MCF 10A (cell line): Measurements from ENCODE around the gene ZNF292. TPM values are rescaled to one million over a fixed set of nuclear protein-coding genes. Genes with fewer than 3 reads are reported as not detected.

Experiments
- BruUV-seq: library from RNA; stranded (reverse); fragments of 400-500 nt; replicated peaks from 2 replicates; lab custom pipeline; 2021; lab: Mats Ljungman, UMichigan
- CTCF ChIA-PET: fragments of 300-600 bp; sonication (Branson Sonifier 250); formaldehyde crosslinking; extraction: SDS; loops from one replicate; lab custom pipeline; 2021; ENCODE audit warnings: antibody characterized with exemption, inconsistent platforms; lab: Yijun Ruan, JAX
- POLR2A ChIA-PET: fragments of 300-600, 350-650 bp; sonication (Branson Sonifier 250); formaldehyde crosslinking; extraction: SDS; loops from one replicate; lab custom pipeline; 2020; ENCODE audit warnings: antibody characterized with exemption, inconsistent platforms; lab: Yijun Ruan, JAX
- DNase-seq: peaks from one replicate; pipeline ENCODE4 v3.0.0-alpha.2; 2018; ENCODE audit not compliant: unreplicated experiment
- H3K27ac Mint-ChIP-seq: one replicate; pipeline ENCODE4 v1.8.0; 2022; ENCODE audit warnings: mild to moderate bottlenecking, low read depth, mixed read lengths; ENCODE audit not compliant: unreplicated experiment
- H3K27me3 Mint-ChIP-seq: one replicate; pipeline ENCODE4 v1.8.0; 2022; ENCODE audit warnings: mixed read lengths; ENCODE audit not compliant: insufficient read depth, unreplicated experiment
- H3K36me3 Mint-ChIP-seq: one replicate; pipeline ENCODE4 v1.8.0; 2022; ENCODE audit warnings: mild to moderate bottlenecking, moderate library complexity, mixed read lengths; ENCODE audit not compliant: insufficient read depth, unreplicated experiment
- H3K4me1 Mint-ChIP-seq: one replicate; pipeline ENCODE4 v1.8.0; 2022; ENCODE audit warnings: mixed read lengths; ENCODE audit not compliant: insufficient read depth, unreplicated experiment
- H3K4me3 Mint-ChIP-seq: one replicate; pipeline ENCODE4 v1.8.0; 2022; ENCODE audit warnings: mild to moderate bottlenecking, moderate library complexity, mixed read lengths; ENCODE audit not compliant: unreplicated experiment
- H3K9me3 Mint-ChIP-seq: one replicate; pipeline ENCODE4 v1.8.0; 2022; ENCODE audit warnings: mixed read lengths; ENCODE audit not compliant: unreplicated experiment
- intact Hi-C: fragments of 100-400 bp; cut with micrococcal nuclease; formaldehyde crosslinking; loops from 2 replicates; pipeline ENCODE4 v1.14.1; 2022
- total RNA-seq: library from RNA; stranded (reverse); gene quantifications from 2 replicates; pipeline ENCODE4 v1.2.3, GENCODE V29; 2022
- TF ChIP-seq, protein P1 (sequence below): fragments of 200-600 bp; IDR thresholded peaks from one replicate; pipeline ENCODE4 v1.8.0; 2022; ENCODE audit warnings: antibody characterized with exemption, mild to moderate bottlenecking; ENCODE audit not compliant: unreplicated experiment

Gene ZNF292
- total RNA-seq, 1 experiment from 2014 or later = 17.1 TPM

DNA sequence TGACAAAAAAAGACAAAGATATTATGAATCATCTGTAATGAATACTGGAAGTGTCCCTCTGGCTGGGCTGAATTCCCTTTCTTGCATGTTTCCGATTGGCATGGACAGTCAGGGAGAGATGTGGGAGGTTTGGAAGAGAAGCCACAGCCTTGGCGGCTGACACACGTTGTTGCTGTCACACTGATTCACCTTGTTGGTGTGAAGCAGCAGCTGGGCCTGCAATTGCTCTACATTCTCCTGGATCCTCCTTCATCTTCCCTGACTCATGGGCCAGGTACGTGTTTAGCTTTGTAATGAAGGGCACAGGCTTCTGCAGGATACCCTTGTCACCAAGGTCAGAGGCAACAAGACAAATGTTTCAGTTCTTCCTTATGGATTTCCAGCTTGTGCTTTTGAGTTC is 153.6 kb downstream of the ZNF292 start:
- Mint-ChIP-seq H3K4me1 (no peaks in the 10 kb centered on the region), H3K27ac (no peak overlapping the region), H3K27me3 (peaks cover 40% of the 10 kb centered on the region), H3K36me3 (no peaks in the 10 kb centered on the region), H3K4me3 (no peak overlapping the region), H3K9me3 (no peaks in the 10 kb centered on the region)
- peak; percentile 22 for DNase-seq
- BruUV-seq = no TSS peak
- TF ChIP-seq, protein P1, sequence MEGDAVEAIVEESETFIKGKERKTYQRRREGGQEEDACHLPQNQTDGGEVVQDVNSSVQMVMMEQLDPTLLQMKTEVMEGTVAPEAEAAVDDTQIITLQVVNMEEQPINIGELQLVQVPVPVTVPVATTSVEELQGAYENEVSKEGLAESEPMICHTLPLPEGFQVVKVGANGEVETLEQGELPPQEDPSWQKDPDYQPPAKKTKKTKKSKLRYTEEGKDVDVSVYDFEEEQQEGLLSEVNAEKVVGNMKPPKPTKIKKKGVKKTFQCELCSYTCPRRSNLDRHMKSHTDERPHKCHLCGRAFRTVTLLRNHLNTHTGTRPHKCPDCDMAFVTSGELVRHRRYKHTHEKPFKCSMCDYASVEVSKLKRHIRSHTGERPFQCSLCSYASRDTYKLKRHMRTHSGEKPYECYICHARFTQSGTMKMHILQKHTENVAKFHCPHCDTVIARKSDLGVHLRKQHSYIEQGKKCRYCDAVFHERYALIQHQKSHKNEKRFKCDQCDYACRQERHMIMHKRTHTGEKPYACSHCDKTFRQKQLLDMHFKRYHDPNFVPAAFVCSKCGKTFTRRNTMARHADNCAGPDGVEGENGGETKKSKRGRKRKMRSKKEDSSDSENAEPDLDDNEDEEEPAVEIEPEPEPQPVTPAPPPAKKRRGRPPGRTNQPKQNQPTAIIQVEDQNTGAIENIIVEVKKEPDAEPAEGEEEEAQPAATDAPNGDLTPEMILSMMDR = no peak
- ChIA-PET CTCF (interaction anchor here (2.6 kb wide), 1 partner anchor 13 kb away, joined by 15 read pairs; the partner anchor contains the start of gene SMIM8), POLR2A (interaction anchor here (0.7 kb wide), 1 partner anchor 9 kb away, joined by 4 read pairs; no protein-coding TSS in a partner anchor)
- intact Hi-C loops = no loop called here

DNA sequence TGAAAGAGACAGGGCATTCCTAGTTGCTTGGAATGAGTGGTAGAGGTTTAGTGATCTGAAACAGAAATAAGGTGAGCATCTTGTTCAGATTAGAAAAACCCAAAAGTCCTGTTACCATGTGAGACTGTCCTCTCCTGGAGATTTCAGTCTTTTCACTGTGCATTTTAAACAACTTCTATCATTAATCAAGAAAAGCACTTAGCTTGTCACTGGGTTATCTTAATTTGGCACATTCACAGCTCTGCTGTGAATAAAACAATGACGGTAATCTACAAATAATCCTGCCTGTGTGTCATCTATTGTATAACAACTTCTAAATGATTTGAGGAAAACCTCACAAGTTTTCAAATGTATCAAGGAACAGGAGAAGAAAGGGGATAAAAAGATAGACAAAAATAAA is 157.5 kb downstream of the ZNF292 start:
- no peak overlapping the region for H3K27ac Mint-ChIP-seq
- intact Hi-C loops = no loop called here
- no peak for DNase-seq
- ChIA-PET POLR2A (interaction anchor here (0.7 kb wide), 1 partner anchor 33 kb away, joined by 3 read pairs; no protein-coding TSS in a partner anchor), CTCF (interaction anchor here (1.2 to 3.9 kb wide), 3 partner anchors 9 to 246 kb away, joined by 4 to 19 read pairs (median 5); partner anchors contain the start of gene SMIM8)
- no peaks in the 10 kb centered on the region for H3K9me3 Mint-ChIP-seq
- BruUV-seq = no TSS peak
- H3K27me3 Mint-ChIP-seq = peaks cover 58% of the 10 kb centered on the region
- H3K4me1 Mint-ChIP-seq = no peaks in the 10 kb centered on the region
- no peaks in the 10 kb centered on the region for H3K36me3 Mint-ChIP-seq
- no peak overlapping the region for H3K4me3 Mint-ChIP-seq
- TF ChIP-seq, protein P1 = no peak

Other genes starting within 250 kb of the ZNF292 start
- gene HTR1E, start 218.0 kb upstream of the ZNF292 start, total RNA-seq = not detected in 2 replicates
- not detected in 2 replicates for gene CGA, start 60.5 kb upstream of the ZNF292 start, total RNA-seq
- 3.2 and 3.7 TPM in 2 replicates for gene SMIM8, start 167.0 kb downstream of the ZNF292 start, total RNA-seq
- not detected in 2 replicates for gene GJB7, start 173.7 kb downstream of the ZNF292 start, total RNA-seq
- 1.0 and 2.6 TPM in 2 replicates for gene C6orf163, start 189.2 kb downstream of the ZNF292 start, total RNA-seq